ENCODE measurements around the gene TEKT5.

The TEKT5 gene

DNA sequence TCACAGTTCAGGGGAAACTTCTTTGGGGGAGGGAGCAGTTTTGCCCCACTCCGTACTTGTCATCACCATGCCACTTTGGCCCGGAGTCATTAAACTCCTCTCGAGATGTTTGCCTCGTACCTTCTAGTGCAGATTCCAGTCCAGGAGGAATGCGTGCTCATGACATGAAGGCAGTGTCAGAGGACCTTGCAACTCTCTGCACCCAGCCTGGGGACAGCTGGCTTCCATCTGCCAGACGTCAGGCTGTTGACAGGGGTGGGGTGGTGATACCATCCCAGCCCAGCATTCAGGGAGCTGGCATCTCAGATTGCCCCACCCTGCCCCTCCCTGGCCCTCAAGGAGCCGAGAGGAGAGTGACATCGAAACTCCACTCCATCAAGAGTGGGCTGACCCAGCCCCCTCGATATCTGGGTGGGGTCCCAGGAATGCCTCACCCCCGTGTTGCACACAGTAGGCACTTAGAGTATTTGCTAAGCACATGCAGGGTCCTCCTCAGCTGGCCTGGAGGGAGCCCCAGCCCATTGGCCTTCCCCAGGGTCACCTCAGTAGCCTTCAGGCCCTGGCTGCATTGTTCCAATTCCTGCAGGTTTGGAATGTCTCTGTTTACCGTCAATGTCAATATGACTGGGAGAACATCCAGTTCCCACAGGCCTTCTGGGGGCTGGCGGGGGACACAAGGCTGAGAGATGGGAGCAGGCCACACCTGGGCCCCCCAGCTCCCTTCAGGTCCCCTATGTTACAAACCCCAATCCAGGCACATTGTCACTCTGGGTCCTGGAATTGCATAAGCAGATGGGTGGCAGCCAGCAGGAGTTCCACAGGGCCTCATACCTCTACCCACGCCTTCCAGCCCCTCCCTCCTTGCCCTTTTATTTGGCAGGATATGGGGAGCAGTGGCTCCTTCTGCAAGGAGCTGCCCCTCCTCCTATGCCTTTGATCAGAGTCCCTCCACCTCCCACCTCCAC lies 93.0 kb downstream of the TEKT5 start:
- no peak overlapping the region for H3K27ac ChIP-seq (ENCODE audit: low read depth, low read length)
- no peaks in the 10 kb centered on the region for H3K9me3 ChIP-seq (ENCODE audit: control insufficient read depth in 1 of 2, low read length in 2 of 2)
- no peak overlapping the region for H3K9ac ChIP-seq (ENCODE audit: low read depth in 1 of 2, low read length in 2 of 2)
- no peaks in the 10 kb centered on the region for H3K36me3 ChIP-seq (ENCODE audit: control insufficient read depth in 1 of 2, insufficient read depth in 2 of 2, low read length in 2 of 2)
- H3K4me1 ChIP-seq (ENCODE audit: control insufficient read depth in 1 of 2, insufficient read depth in 2 of 2, low read length in 2 of 2) = peaks cover 15 to 27% of the 10 kb centered on the region in 2 donors
- no peaks in the 10 kb centered on the region for H3K27me3 ChIP-seq (ENCODE audit: control insufficient read depth in 1 of 2, insufficient read depth in 2 of 2, low read length in 2 of 2)
- H3K4me3 ChIP-seq (ENCODE audit: low read depth in 1 of 2, low read length in 2 of 2) = no peak overlapping the region

GRCh38 chr16:10600782-10601443 lies 93.8 kb downstream of the TEKT5 start:
- peaks cover 19 to 30% of the 10 kb centered on the region in 2 donors for H3K4me1 ChIP-seq (ENCODE audit: control insufficient read depth in 1 of 2, insufficient read depth in 2 of 2, low read length in 2 of 2)
- no peak overlapping the region for H3K9ac ChIP-seq (ENCODE audit: low read depth in 1 of 2, low read length in 2 of 2)
- H3K27me3 ChIP-seq (ENCODE audit: control insufficient read depth in 1 of 2, insufficient read depth in 2 of 2, low read length in 2 of 2) = no peaks in the 10 kb centered on the region
- no peaks in the 10 kb centered on the region for H3K36me3 ChIP-seq (ENCODE audit: control insufficient read depth in 1 of 2, insufficient read depth in 2 of 2, low read length in 2 of 2)
- H3K27ac ChIP-seq (ENCODE audit: low read depth, low read length) = no peak overlapping the region
- no peaks in the 10 kb centered on the region for H3K9me3 ChIP-seq (ENCODE audit: control insufficient read depth in 1 of 2, low read length in 2 of 2)
- H3K4me3 ChIP-seq (ENCODE audit: low read depth in 1 of 2, low read length in 2 of 2) = no peak overlapping the region

GRCh38 chr16:10599626-10600025 lies 95.1 kb downstream of the TEKT5 start:
- Histone ChIP-seq H3K9me3 (ENCODE audit: control insufficient read depth in 1 of 2, low read length in 2 of 2) (no peaks in the 10 kb centered on the region), H3K27ac (ENCODE audit: low read depth, low read length) (no peak overlapping the region), H3K4me3 (ENCODE audit: low read depth in 1 of 2, low read length in 2 of 2) (no peak overlapping the region), H3K36me3 (ENCODE audit: control insufficient read depth in 1 of 2, insufficient read depth in 2 of 2, low read length in 2 of 2) (no peaks in the 10 kb centered on the region), H3K4me1 (ENCODE audit: control insufficient read depth in 1 of 2, insufficient read depth in 2 of 2, low read length in 2 of 2) (peaks cover 23 to 39% of the 10 kb centered on the region in 2 donors), H3K9ac (ENCODE audit: low read depth in 1 of 2, low read length in 2 of 2) (no peak overlapping the region), H3K27me3 (ENCODE audit: control insufficient read depth in 1 of 2, insufficient read depth in 2 of 2, low read length in 2 of 2) (no peaks in the 10 kb centered on the region)

DNA sequence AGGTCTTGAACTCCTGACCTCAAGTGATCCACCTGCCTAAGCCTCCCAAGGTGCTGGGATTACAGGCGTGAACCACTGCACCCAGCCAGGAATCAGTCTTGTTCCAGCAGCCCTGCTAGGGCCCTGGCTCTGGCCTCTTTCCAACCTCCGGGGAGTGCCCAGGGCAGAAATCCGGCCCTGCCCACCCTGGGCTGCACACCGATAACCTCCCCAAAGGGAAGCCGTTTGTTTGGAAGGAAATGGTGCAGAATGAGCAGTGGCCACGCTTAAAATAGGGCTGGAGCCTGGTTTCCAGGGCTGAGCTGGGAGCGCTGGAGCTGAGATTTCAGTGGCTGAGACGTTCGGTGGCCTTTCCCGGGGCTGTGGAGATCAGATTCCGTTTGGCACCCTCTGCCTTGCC lies 96.6 kb downstream of the TEKT5 start:
- Histone ChIP-seq H3K27ac (ENCODE audit: low read depth, low read length) (no peak overlapping the region), H3K27me3 (ENCODE audit: control insufficient read depth in 1 of 2, insufficient read depth in 2 of 2, low read length in 2 of 2) (no peaks in the 10 kb centered on the region), H3K36me3 (ENCODE audit: control insufficient read depth in 1 of 2, insufficient read depth in 2 of 2, low read length in 2 of 2) (no peaks in the 10 kb centered on the region), H3K9ac (ENCODE audit: low read depth in 1 of 2, low read length in 2 of 2) (no peak overlapping the region), H3K4me1 (ENCODE audit: control insufficient read depth in 1 of 2, insufficient read depth in 2 of 2, low read length in 2 of 2) (peaks cover 26 to 43% of the 10 kb centered on the region in 2 donors), H3K4me3 (ENCODE audit: low read depth in 1 of 2, low read length in 2 of 2) (no peak overlapping the region), H3K9me3 (ENCODE audit: control insufficient read depth in 1 of 2, low read length in 2 of 2) (no peaks in the 10 kb centered on the region)

DNA sequence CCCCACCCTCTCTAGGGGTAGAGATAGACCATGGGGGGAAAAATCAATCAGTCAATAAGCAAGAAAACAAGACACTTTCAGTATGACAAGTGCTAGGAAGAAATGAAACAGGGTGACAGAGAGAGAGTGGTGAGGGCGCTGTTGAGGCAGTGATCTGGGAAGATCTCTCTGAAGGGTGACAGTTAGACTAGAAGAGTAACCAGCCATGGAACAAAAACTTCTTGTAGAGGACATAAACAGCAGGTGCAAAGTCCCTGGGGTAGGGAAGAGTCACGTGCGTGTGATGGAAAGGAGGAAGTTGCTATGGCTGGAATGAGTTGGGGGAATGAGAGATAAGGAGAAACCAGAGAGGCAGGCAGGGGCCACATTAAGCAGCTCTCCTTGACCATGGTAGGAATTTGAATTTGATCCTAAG lies 97.5 kb downstream of the TEKT5 start:
- H3K27ac ChIP-seq (ENCODE audit: low read depth, low read length) = no peak overlapping the region
- H3K9ac ChIP-seq (ENCODE audit: low read depth in 1 of 2, low read length in 2 of 2) = no peak overlapping the region
- no peaks in the 10 kb centered on the region for H3K9me3 ChIP-seq (ENCODE audit: control insufficient read depth in 1 of 2, low read length in 2 of 2)
- H3K27me3 ChIP-seq (ENCODE audit: control insufficient read depth in 1 of 2, insufficient read depth in 2 of 2, low read length in 2 of 2) = no peaks in the 10 kb centered on the region
- no peak overlapping the region for H3K4me3 ChIP-seq (ENCODE audit: low read depth in 1 of 2, low read length in 2 of 2)
- peaks cover 26 to 43% of the 10 kb centered on the region in 2 donors for H3K4me1 ChIP-seq (ENCODE audit: control insufficient read depth in 1 of 2, insufficient read depth in 2 of 2, low read length in 2 of 2)
- no peaks in the 10 kb centered on the region for H3K36me3 ChIP-seq (ENCODE audit: control insufficient read depth in 1 of 2, insufficient read depth in 2 of 2, low read length in 2 of 2)

DNA sequence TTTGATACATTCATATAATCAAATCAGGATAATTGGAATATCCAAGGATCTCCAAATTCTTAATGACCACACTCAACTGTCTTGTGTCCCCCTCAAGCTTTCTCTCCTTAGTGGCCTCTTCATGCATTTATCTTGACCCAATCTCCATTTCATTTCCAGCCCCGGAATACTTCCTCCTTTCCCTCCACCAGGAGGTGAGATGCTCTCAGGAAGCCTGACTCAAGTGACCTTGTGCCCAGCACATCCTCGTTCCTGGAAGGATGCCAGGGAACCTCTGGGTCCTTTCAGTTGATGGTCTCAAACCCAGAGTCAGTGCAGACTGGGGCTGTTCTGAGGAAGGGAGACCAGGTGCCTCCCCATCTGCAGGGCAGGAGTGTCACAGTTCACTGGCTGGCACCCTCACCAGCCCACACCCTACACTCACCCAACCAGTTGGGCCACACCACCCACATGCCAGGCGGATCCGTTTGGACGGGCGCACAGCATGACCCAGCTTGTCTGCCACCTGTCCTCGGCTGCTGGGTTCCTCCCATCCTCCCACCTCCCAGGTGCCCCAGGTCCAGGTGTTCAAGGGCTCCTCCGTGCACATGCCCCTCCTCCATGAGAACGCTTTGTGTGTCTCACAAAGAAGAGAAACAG lies 100.3 kb downstream of the TEKT5 start:
- Histone ChIP-seq H3K9ac (ENCODE audit: low read depth in 1 of 2, low read length in 2 of 2) (no peak overlapping the region), H3K4me1 (ENCODE audit: control insufficient read depth in 1 of 2, insufficient read depth in 2 of 2, low read length in 2 of 2) (peaks cover 22 to 35% of the 10 kb centered on the region in 2 donors), H3K36me3 (ENCODE audit: control insufficient read depth in 1 of 2, insufficient read depth in 2 of 2, low read length in 2 of 2) (no peaks in the 10 kb centered on the region), H3K27ac (ENCODE audit: low read depth, low read length) (no peak overlapping the region), H3K27me3 (ENCODE audit: control insufficient read depth in 1 of 2, insufficient read depth in 2 of 2, low read length in 2 of 2) (no peaks in the 10 kb centered on the region), H3K9me3 (ENCODE audit: control insufficient read depth in 1 of 2, low read length in 2 of 2) (no peaks in the 10 kb centered on the region), H3K4me3 (ENCODE audit: low read depth in 1 of 2, low read length in 2 of 2) (peak overlapping the region; percentile 1 to 10)

DNA sequence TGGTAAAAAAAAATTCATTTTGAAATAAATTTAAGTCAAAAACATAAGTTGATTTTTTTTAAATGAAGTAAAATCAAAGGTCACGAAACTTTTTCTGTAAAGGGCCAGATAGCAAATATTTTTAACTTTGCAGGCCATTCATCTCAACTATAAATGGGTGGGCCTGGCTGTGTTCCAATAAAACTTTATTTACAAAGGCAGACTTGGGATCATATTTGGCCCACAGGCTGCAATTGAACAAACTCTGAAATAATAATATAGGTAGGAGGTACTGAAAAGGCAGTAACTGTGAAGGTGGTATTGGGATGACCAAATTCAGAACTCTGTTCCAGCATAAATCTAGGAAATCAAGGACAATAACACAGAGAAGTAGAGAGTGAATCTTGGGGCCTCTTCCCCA lies 102.1 kb downstream of the TEKT5 start:
- H3K4me3 ChIP-seq (ENCODE audit: low read depth in 1 of 2, low read length in 2 of 2) = no peak overlapping the region
- H3K9me3 ChIP-seq (ENCODE audit: control insufficient read depth in 1 of 2, low read length in 2 of 2) = no peaks in the 10 kb centered on the region
- no peaks in the 10 kb centered on the region for H3K36me3 ChIP-seq (ENCODE audit: control insufficient read depth in 1 of 2, insufficient read depth in 2 of 2, low read length in 2 of 2)
- H3K4me1 ChIP-seq (ENCODE audit: control insufficient read depth in 1 of 2, insufficient read depth in 2 of 2, low read length in 2 of 2) = peaks cover 20 to 24% of the 10 kb centered on the region in 2 donors
- no peak overlapping the region for H3K9ac ChIP-seq (ENCODE audit: low read depth in 1 of 2, low read length in 2 of 2)
- no peaks in the 10 kb centered on the region for H3K27me3 ChIP-seq (ENCODE audit: control insufficient read depth in 1 of 2, insufficient read depth in 2 of 2, low read length in 2 of 2)
- no peak overlapping the region for H3K27ac ChIP-seq (ENCODE audit: low read depth, low read length)

- no peaks in the 10 kb centered on the region for H3K9me3 ChIP-seq (ENCODE audit: control insufficient read depth in 1 of 2, low read length in 2 of 2)
- H3K4me3 ChIP-seq (ENCODE audit: low read depth in 1 of 2, low read length in 2 of 2) = no peak overlapping the region
- no peaks in the 10 kb centered on the region for H3K36me3 ChIP-seq (ENCODE audit: control insufficient read depth in 1 of 2, insufficient read depth in 2 of 2, low read length in 2 of 2)
- peaks cover 7 to 8% of the 10 kb centered on the region in 2 donors for H3K4me1 ChIP-seq (ENCODE audit: control insufficient read depth in 1 of 2, insufficient read depth in 2 of 2, low read length in 2 of 2)
- no peak overlapping the region for H3K27ac ChIP-seq (ENCODE audit: low read depth, low read length)
- H3K27me3 ChIP-seq (ENCODE audit: control insufficient read depth in 1 of 2, insufficient read depth in 2 of 2, low read length in 2 of 2) = no peaks in the 10 kb centered on the region
- no peak overlapping the region for H3K9ac ChIP-seq (ENCODE audit: low read depth in 1 of 2, low read length in 2 of 2)
Observed at GRCh38 chr16:10590342-10590741, 104.4 kb downstream of the TEKT5 start.

GRCh38 chr16:10589109-10589508 lies 105.6 kb downstream of the TEKT5 start:
- no peaks in the 10 kb centered on the region for H3K36me3 ChIP-seq (ENCODE audit: control insufficient read depth in 1 of 2, insufficient read depth in 2 of 2, low read length in 2 of 2)
- no peak overlapping the region for H3K4me3 ChIP-seq (ENCODE audit: low read depth in 1 of 2, low read length in 2 of 2)
- no peaks in the 10 kb centered on the region for H3K4me1 ChIP-seq (ENCODE audit: control insufficient read depth in 1 of 2, insufficient read depth in 2 of 2, low read length in 2 of 2)
- no peak overlapping the region for H3K27ac ChIP-seq (ENCODE audit: low read depth, low read length)
- H3K9me3 ChIP-seq (ENCODE audit: control insufficient read depth in 1 of 2, low read length in 2 of 2) = no peaks in the 10 kb centered on the region
- H3K9ac ChIP-seq (ENCODE audit: low read depth in 1 of 2, low read length in 2 of 2) = no peak overlapping the region
- H3K27me3 ChIP-seq (ENCODE audit: control insufficient read depth in 1 of 2, insufficient read depth in 2 of 2, low read length in 2 of 2) = no peaks in the 10 kb centered on the region

DNA sequence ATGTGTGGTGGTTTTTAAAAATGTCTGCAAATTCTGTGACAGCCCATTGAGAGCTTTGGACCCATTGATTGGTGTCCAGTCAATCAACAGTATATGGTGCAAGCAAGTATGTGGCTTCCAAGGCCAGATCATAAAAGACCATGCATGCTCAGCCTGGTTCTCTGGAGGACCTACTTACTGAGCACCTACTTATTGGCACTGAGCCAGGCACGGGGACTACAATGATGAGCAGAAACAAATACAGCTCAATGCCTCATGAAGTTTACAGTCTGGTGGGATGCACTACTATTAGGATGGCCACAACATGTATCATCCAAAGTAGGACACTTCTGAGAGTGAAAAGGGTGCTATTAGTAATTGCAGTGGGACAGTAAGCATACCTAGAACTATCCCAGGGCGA lies 107.1 kb downstream of the TEKT5 start:
- no peaks in the 10 kb centered on the region for H3K27me3 ChIP-seq (ENCODE audit: control insufficient read depth in 1 of 2, insufficient read depth in 2 of 2, low read length in 2 of 2)
- no peak overlapping the region for H3K27ac ChIP-seq (ENCODE audit: low read depth, low read length)
- H3K36me3 ChIP-seq (ENCODE audit: control insufficient read depth in 1 of 2, insufficient read depth in 2 of 2, low read length in 2 of 2) = no peaks in the 10 kb centered on the region
- H3K4me1 ChIP-seq (ENCODE audit: control insufficient read depth in 1 of 2, insufficient read depth in 2 of 2, low read length in 2 of 2) = no peaks in the 10 kb centered on the region
- no peak overlapping the region for H3K9ac ChIP-seq (ENCODE audit: low read depth in 1 of 2, low read length in 2 of 2)
- H3K4me3 ChIP-seq (ENCODE audit: low read depth in 1 of 2, low read length in 2 of 2) = no peak overlapping the region
- no peaks in the 10 kb centered on the region for H3K9me3 ChIP-seq (ENCODE audit: control insufficient read depth in 1 of 2, low read length in 2 of 2)

All from duodenal mucosa (tissue), 2 donors.